GM12874 (cell line): Measurements from ENCODE around the gene MST1R.

Source experiments
- TF ChIP-seq, protein P1 (sequence below): IDR thresholded peaks from 2 replicates; pipeline ENCODE4 v1.5.1; 2011; ENCODE audit warnings: low read depth, mild to moderate bottlenecking, control low read depth, low read length, moderate library complexity; ENCODE audit not compliant: insufficient read depth

MST1R gene

GRCh38 chr3:49916686-49917085 is 13.0 kb upstream of the MST1R start:
- TF ChIP-seq, protein P1, sequence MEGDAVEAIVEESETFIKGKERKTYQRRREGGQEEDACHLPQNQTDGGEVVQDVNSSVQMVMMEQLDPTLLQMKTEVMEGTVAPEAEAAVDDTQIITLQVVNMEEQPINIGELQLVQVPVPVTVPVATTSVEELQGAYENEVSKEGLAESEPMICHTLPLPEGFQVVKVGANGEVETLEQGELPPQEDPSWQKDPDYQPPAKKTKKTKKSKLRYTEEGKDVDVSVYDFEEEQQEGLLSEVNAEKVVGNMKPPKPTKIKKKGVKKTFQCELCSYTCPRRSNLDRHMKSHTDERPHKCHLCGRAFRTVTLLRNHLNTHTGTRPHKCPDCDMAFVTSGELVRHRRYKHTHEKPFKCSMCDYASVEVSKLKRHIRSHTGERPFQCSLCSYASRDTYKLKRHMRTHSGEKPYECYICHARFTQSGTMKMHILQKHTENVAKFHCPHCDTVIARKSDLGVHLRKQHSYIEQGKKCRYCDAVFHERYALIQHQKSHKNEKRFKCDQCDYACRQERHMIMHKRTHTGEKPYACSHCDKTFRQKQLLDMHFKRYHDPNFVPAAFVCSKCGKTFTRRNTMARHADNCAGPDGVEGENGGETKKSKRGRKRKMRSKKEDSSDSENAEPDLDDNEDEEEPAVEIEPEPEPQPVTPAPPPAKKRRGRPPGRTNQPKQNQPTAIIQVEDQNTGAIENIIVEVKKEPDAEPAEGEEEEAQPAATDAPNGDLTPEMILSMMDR, result no peak

- TF ChIP-seq, protein P1, result no peak
These were observed 11.2 kb upstream of the MST1R start for GRCh38 chr3:49914906-49915305.

DNA sequence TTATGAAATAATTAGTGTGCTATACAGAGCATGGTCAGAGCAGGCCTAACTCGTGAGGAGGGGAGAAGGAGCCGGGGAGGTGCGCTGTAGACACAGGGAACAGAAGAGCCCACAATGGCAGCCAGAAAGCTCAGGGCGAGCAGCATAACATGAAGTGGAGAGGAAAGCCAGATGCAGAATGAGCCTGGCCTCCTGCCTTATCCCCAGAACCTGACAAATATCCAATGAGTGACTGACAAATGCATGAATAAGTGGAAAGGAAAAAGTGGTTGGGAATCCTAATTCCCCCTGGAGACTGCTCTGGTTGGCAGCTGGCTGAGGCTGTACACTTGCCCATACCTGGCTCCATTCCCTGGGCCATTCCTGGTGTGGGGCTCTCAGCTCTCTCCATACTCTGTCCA is 9.2 kb upstream of the MST1R start:
- TF ChIP-seq, protein P1, result no peak

DNA sequence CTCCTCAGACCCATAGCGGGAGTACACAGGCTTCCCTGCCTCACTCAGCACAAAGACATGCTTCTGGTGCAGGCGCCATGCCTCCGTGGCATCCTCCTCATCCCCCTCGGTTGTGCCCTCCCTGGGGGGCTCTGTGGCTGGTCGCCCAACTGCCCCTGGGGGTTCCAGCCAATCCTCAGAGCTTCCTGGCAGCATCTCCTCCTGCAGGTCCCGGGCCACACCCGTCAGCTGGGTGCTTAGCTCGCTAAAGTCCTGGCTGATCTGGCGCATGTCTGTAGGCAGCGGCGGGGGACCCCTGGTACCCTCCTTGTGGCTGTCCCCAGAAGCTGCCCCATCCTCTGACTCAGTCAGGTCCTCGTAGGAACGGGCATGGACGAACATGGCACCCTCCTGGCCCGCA is 7.9 kb upstream of the MST1R start:
- TF ChIP-seq, protein P1, result no peak

GRCh38 chr3:49911124-49911420 is 7.4 kb upstream of the MST1R start:
- TF ChIP-seq, protein P1, result no peak

DNA sequence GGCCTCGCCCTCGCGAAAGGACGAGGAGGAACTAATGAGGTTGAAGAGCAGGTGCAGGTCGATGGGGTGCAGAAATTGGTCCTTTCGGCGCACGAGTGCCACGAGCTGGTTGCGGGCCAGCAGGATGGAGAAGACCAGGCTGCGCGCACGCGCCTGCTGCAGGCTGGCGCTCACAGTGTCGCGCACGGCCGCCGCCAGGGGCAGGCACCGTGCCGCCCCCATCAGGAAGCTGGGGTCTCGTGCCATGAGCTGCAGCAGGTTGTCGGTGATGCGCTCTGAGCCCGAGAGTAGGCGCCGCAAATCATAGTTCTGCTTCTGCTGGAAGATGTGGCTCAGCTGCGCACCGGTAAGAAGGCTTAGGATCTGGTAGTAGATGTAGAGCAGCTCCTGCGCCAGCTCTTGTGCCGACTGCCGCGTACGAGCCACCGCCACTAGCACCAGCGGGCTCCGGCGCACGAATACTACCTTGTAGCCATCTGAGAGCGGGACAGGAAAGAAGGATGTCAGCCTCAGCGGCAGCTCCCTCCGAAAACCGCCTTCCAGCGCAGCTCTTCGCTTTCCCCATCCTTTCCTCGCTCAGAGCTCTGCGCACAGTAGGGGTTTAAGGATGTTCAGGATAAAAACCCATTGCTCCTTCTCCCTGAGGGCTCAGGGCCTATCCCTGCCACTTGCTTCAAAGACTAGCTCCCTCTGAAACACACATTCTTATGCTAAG is 6.9 kb upstream of the MST1R start:
- TF ChIP-seq, protein P1, result no peak

GRCh38 chr3:49908373-49909199 is 4.9 kb upstream of the MST1R start:
- TF ChIP-seq, protein P1, result no peak
